Cardiac septum (tissue), 1 donor: ENCODE data around the gene EPB42. TPM values are rescaled to one million over a fixed set of nuclear protein-coding genes. Genes with fewer than 3 reads are reported as not detected.
"Not testable (repeated sequence)": the region's sequence is repeated elsewhere in the genome, so short reads cannot be mapped to it uniquely, and the experiment has no call there.

Source experiments
- DNase-seq: peaks from one replicate; pipeline ENCODE4 v3.0.0-alpha.2; 2020; ENCODE audit warnings: low spot score
- intact Hi-C: fragments of 100-400 bp; cut with DNase I; formaldehyde crosslinking; loops from one replicate; pipeline ENCODE4 v1.14.0; 2022
- total RNA-seq: library from RNA; stranded (reverse); fragmentation: NEBNext Ultra II Directional; extraction: Animal tissue kit (Norgen Biotek cat#: 25700); gene quantifications from one replicate; pipeline ENCODE4 v1.2.1, GENCODE V29; 2021
- donor health status: DM: no; HTN: no; CAD: no.

Gene EPB42
- total RNA-seq, 1 donor from 2014 or later: 0.38 TPM

DNA sequence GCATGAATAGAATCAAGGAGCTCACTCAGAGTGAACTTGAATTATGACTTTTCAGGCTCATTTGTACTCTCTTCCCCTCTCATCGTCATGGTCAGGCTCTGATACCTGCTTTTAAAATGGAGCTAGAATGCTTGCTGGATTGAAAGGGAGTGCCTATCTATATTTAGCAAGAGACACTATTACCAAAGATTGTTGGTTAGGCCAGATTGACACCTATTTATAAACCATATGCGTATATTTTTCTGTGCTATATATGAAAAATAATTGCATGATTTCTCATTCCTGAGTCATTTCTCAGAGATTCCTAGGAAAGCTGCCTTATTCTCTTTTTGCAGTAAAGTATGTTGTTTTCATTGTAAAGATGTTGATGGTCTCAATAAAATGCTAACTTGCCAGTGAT, 26.0 kb downstream of the EPB42 start:
- DNase-seq: no peak
- intact Hi-C loops: no loop called here

DNA sequence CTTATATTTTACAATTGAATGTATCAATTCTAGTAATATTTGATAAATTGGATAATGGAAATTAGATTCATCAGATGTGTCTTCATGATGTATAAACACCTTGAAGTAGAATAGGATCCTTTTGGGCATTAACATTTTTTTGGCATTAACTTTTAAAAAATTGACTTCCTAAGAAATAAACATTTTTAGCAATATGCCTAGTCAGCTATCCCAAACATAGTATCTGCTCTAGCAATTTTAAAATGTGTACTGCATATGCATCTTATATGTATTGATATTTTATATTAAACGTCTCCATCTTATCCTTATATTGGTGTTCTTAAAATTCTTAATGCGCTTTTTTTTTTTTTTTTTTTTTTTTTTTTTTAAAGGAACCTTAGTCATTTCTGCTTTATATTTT, 27.1 kb downstream of the EPB42 start:
- intact Hi-C loops: no loop called here
- no peak for DNase-seq

DNA sequence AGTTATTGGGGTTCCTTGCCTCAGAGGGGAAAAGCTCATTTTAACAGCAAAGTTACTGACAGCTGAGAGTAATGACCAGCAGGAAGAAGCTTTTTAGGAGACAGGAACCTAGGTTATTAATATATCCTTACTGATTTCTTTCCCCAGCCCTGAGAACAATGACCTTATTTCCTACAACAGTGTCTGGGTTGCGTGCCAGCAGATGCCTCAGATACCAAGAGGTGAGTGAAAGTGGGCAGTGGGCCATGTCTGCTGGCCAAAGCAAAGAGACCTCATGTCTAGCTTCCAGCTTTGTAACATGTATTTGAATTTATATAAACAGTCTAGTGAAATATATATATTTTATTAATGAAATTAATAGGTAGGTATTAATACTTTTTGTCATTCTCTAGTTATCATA, 30.6 kb downstream of the EPB42 start:
- intact Hi-C loops: no loop called here
- DNase-seq: no peak

- DNase-seq: no peak
Measured at GRCh38 chr15:43189296-43189695, 31.5 kb downstream of the EPB42 start.

GRCh38 chr15:43187544-43188155, 33.2 kb downstream of the EPB42 start:
- DNase-seq: no peak
- intact Hi-C loops: loop anchor here (5.0 kb wide), 2 partner anchors 55 to 80 kb away; partner anchors contain the start of genes TMEM62 and UBR1

More at GRCh38 chr15:43189296-43189695, 31.5 kb downstream of the EPB42 start:
- intact Hi-C loops: loop anchor here (5.0 kb wide), 2 partner anchors 57 to 82 kb away; partner anchors contain the start of genes TMEM62 and UBR1

- DNase-seq: no peak
- intact Hi-C loops: loop anchor here (5.0 kb wide), 2 partner anchors 54 to 79 kb away; partner anchors contain the start of genes TMEM62 and UBR1
Measured at GRCh38 chr15:43186003-43186353, 34.8 kb downstream of the EPB42 start.

- intact Hi-C loops: loop anchor here (5.0 kb wide), 2 partner anchors 53 to 78 kb away; partner anchors contain the start of genes TMEM62 and UBR1
- peak; percentile 99 for DNase-seq
Measured at GRCh38 chr15:43185157-43186002, 35.4 kb downstream of the EPB42 start, which contains the start of gene CCNDBP1. Gene CCNDBP1 (plus strand): TSS chr15:43185403. CDS start chr15:43185499, 96 bp downstream.

DNA sequence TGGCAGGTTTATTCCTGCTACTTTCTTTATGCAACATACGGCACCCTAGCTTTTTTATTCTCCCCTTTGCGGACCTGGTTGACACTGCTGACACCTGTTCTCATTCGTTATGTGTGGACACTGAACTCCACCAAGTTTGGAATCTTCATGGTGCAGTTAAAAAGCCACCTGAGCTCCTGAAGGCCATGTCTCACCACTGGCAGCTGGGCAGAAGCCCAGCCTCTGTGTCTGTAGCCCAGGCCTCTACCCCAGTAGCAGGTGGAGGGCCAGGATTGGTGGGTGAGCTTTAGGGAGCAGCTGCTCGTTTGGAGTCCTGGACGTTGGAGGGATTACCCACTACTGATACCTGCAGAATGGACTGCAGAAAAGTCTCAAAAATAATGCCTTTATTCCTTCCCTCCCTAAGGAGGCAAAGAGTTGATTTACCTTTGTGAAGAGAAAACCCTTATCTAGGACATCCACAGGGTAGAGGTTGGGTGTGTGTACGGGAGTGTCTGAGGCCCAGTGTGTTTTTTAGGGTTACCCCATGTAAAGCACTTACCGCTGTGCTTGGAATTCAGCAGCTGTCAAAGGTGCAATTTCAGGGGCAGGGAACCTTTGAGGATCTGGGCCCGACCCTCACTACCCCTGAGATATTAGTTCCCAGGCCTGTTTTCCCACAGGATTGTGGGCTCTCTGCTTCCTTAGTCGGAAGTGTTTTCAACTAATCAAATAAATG, 36.3 kb downstream of the EPB42 start:
- intact Hi-C loops: loop anchor here (5.0 kb wide), 2 partner anchors 52 to 77 kb away; partner anchors contain the start of genes TMEM62 and UBR1
- DNase-seq: no peak

- no peak for DNase-seq
- intact Hi-C loops: no loop called here
Measured at GRCh38 chr15:43183270-43183669, 37.5 kb downstream of the EPB42 start.

GRCh38 chr15:43177147-43177546, 43.7 kb downstream of the EPB42 start:
- DNase-seq, intact Hi-C loops: not testable (repeated sequence)

GRCh38 chr15:43175656-43176309, 45.0 kb downstream of the EPB42 start:
- intact Hi-C loops, DNase-seq: not testable (repeated sequence)

- intact Hi-C loops: no loop called here
- DNase-seq: no peak
Measured at GRCh38 chr15:43169888-43170287, 50.9 kb downstream of the EPB42 start.

GRCh38 chr15:43168192-43169107, 52.4 kb downstream of the EPB42 start:
- intact Hi-C loops: no loop called here
- no peak for DNase-seq

DNA sequence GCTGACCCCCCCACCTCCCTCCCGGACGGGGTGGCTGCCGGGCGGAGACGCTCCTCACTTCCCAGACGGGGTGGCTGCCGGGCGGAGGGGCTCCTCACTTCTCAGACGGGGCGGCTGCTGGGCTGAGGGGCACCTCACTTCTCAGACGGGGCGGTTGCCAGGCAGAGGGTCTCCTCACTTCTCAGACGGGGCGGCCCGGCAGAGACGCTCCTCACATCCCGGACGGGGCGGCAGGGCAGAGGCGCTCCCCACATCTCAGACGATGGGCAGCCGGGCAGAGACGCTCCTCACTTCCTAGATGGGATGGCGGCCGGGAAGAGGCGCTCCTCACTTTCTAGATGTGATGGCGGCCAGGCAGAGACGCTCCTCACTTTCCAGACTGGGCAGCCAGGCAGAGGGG, 53.6 kb downstream of the EPB42 start:
- DNase-seq: not testable (repeated sequence)

DNA sequence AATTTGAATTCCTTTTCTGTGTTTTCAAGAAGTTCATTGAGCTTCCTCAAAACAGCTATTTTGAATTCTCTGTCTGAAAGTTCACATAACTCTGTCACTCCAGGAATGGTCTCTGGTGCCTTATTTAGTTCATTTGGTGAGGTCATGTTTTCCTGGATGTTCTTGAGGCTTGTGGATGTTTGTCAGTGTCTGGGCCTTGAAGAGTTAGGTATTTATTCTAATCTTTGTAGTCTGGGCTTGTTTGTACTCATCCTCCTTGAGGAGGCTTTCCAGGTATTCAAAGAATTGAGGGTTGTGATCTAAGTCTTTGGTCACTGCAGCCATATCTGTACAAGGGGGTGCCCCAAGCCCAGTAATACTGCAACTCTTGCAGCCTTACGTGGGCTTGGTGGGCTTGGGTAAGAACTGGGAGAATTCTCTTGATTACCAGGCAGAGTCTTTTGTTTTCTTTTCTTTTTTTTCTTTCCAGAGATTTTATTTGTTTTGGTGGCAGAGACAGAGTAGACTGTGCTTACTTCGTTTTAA, 55.0 kb downstream of the EPB42 start:
- intact Hi-C loops: no loop called here
- DNase-seq: no peak

More for the DNA sequence above, 53.6 kb downstream of the EPB42 start:
- intact Hi-C loops: not testable (repeated sequence)

GRCh38 chr15:43153269-43153668, 67.5 kb downstream of the EPB42 start:
- no peak for DNase-seq
- intact Hi-C loops: no loop called here

GRCh38 chr15:43151688-43152087, 69.1 kb downstream of the EPB42 start:
- DNase-seq: no peak
- intact Hi-C loops: no loop called here
